Ectodermal cell (in vitro differentiated cells): ENCODE data around the gene FYN.
"Not testable (repeated sequence)": the region's sequence is repeated elsewhere in the genome, so short reads cannot be mapped to it uniquely, and the experiment has no call there.

Experiments used
- H3K27ac ChIP-seq: 2 replicates; pipeline ENCODE4 v1.7.0; 2013; ENCODE audit warnings: mild to moderate bottlenecking, low read depth, low read length; ENCODE audit not compliant: insufficient read depth, poor library complexity, severe bottlenecking
- H3K27me3 ChIP-seq: 2 replicates; pipeline ENCODE4 v1.7.0; 2013; ENCODE audit warnings: mild to moderate bottlenecking, low read length; ENCODE audit not compliant: insufficient read depth, control insufficient read depth, poor library complexity, severe bottlenecking
- H3K36me3 ChIP-seq: one replicate; pipeline ENCODE4 v1.7.0; 2013; ENCODE audit warnings: low read length; ENCODE audit not compliant: control insufficient read depth, insufficient read depth
- H3K4me1 ChIP-seq: one replicate; pipeline ENCODE4 v1.7.0; 2013; ENCODE audit warnings: low read length; ENCODE audit not compliant: control insufficient read depth, insufficient read depth
- H3K4me3 ChIP-seq: 2 replicates; pipeline ENCODE4 v1.7.0; 2013; ENCODE audit warnings: low read depth, low read length, control low read depth; ENCODE audit not compliant: insufficient read depth
- H3K9me3 ChIP-seq: 2 replicates; pipeline ENCODE4 v1.7.0; 2013; ENCODE audit warnings: mild to moderate bottlenecking, low read length, moderate library complexity; ENCODE audit not compliant: control insufficient read depth
- WGBS, 2 experiments: methylation state at CpG; one replicate each; pipeline ENCODE4 v1.1.7; 2013; ENCODE audit warnings: missing lambda C conversion rate in 2 of 2; 5-methylcytosine and 5-hydroxymethylcytosine counted together

FYN gene

DNA sequence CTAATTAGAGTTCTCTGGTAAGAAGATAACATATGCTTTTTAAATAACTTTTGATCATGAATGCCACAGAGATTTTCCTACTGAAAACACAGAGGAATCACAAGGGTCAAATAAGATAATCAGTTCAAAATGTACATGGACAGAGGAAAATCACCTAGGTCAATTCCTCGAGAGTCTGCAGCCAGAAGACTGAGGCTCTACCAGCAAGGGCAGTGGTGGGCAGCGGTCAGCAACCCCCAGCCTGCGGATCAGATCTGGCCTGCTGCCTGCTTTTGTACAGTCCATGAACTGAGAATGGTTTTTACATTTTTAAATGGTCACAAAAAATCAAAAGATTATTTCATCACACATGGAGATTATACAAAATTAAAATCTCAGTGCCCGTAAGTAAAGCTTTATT lies 79.0 kb downstream of the FYN start:
- WGBS, 2 experiments = 85 to 86% methylated on average over 4 of the region's 4 CpGs
- H3K4me1 ChIP-seq = peaks cover 40% of the 10 kb centered on the region
- H3K27me3 ChIP-seq = no peaks in the 10 kb centered on the region
- no peaks in the 10 kb centered on the region for H3K9me3 ChIP-seq
- no peaks in the 10 kb centered on the region for H3K36me3 ChIP-seq
- H3K4me3 ChIP-seq = no peak overlapping the region
- no peak overlapping the region for H3K27ac ChIP-seq

DNA sequence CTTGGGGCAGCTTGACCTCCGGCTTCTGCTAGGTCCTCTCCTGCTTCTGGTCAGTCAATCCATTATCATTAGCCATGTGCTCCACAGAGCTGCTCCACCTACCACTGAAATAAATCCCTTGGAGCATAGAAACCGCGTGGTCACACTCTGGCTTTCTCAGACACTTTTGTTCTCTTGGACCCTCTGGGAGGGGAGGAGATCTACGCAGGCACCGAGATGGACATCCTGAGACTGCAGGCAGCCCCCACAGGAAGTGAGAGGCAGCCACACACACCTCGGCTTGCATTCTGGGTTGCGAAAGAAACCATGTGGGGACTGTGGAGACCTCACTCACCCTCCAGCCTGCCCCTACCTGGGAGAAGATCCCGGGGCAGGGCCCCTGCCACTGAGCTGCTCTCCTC lies 79.5 kb downstream of the FYN start:
- no peak overlapping the region for H3K27ac ChIP-seq

DNA sequence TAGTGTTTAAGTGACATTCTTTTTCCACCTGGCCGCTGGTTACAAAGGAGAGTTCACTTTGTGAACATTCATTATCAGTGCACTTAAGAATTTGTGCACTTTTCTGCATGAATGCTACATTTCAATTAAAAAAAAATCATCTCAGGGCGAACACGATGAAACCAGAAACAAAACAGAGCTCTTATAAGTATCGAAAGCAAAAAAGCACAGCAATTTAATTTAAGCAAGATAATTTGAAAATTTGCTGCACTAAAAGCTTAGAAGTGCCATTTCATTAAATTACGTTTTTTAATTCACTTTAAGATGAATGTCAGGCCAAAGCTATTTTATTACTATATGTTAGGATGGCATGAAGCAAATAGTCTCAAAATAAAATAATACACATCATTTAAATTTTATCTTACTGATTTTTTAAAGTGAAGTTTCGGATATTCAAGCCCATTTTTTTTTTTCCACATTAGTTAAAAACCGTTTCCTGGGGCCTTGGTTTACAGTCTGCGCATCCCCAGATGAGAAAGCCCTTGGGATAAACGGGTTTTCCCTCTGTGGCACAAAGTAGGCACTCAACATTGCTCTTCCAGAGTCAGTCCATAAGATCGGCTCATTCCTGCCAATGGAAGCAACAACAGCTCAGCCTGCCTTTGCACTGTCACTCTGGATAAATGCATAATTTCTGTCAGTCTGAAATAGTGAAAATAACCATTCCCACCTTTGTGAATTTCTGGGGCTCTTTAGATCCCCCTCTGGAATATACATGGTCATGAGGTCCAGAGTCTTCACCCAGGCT lies 80.1 kb downstream of the FYN start:
- 92 to 93% methylated on average over 9 to 10 of the region's 10 CpGs for WGBS, 2 experiments
- Histone ChIP-seq H3K27me3 (no peaks in the 10 kb centered on the region), H3K9me3 (no peaks in the 10 kb centered on the region), H3K4me3 (no peak overlapping the region), H3K27ac (no peak overlapping the region), H3K36me3 (no peaks in the 10 kb centered on the region), H3K4me1 (peaks cover 51% of the 10 kb centered on the region)

More for the DNA sequence above, 79.5 kb downstream of the FYN start:
- Histone ChIP-seq H3K4me3 (no peak overlapping the region), H3K27me3 (no peaks in the 10 kb centered on the region), H3K36me3 (no peaks in the 10 kb centered on the region), H3K9me3 (no peaks in the 10 kb centered on the region), H3K4me1 (peaks cover 46% of the 10 kb centered on the region)
- 89% methylated on average over 8 of the region's 8 CpGs for WGBS, 2 experiments

DNA sequence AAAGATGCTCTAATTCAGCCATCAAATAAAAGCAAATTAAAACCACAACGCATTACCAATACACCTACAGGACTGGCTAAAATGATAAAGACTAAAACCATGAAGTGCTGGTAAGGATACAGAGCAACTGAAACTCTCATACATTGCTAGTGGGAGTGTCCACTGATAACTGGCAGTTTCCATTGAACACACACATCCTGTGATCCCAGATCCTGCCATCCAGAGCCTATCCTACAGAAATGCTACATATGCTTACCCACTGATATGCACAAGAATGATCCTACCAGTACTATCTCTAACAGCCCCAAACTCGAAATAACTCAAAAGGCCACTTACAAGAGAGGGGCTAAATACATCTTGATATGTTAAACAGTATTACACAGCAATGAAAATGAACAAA lies 81.0 kb downstream of the FYN start:
- Histone ChIP-seq H3K4me3 (no peak overlapping the region), H3K27ac (no peak overlapping the region), H3K36me3 (no peaks in the 10 kb centered on the region), H3K4me1 (peaks cover 56% of the 10 kb centered on the region), H3K9me3 (no peaks in the 10 kb centered on the region), H3K27me3 (no peaks in the 10 kb centered on the region)
- WGBS, 2 experiments = 90 to 100% methylated on average over 2 of the region's 2 CpGs

DNA sequence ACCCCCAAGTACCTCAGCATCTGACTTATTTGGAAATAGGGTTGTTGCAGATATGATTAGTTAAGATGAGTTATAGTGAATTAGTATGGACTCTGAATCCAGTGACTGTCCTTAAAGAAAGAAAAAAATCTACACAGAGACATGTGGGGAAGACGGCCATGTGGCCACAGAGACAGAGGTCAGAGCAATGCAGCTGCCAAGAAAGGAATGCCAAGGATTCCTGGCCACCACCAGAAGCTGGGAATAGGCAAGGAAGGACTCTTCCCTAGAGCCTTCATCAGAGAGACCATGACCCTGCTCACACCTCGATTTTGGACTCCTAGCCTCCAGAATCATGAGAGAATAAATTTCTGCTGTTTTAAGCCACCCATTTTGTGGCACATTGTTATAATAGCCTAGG lies 81.8 kb downstream of the FYN start:
- H3K4me1 ChIP-seq = peaks cover 56% of the 10 kb centered on the region

DNA sequence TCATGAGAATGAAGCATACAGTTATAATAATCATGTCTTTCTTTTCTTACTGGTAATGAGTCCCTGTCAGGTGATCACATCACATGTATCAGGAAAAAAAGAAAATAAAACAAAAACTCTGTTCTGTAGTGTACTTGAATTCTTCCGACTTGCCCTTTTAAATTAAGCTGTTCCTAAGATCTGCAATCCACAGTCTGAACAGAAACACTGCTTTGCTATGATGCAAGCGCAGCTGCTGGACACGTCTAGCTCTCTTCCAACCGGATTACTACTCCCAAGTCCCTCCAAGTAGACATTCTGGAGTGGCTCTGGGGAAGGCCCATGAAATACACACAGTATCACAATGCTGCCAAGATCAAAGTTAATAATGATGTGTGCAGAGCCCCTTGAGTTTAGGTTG lies 83.7 kb downstream of the FYN start:
- WGBS, 2 experiments = 95 to 96% methylated on average over 4 of the region's 4 CpGs
- Histone ChIP-seq H3K27me3 (no peaks in the 10 kb centered on the region), H3K27ac (peak overlapping the region; percentile 9), H3K9me3 (no peaks in the 10 kb centered on the region), H3K4me1 (peaks cover 41% of the 10 kb centered on the region), H3K4me3 (no peak overlapping the region), H3K36me3 (no peaks in the 10 kb centered on the region)

More for the DNA sequence above, 81.8 kb downstream of the FYN start:
- Histone ChIP-seq H3K27me3 (no peaks in the 10 kb centered on the region), H3K36me3 (no peaks in the 10 kb centered on the region), H3K9me3 (no peaks in the 10 kb centered on the region), H3K27ac (no peak overlapping the region), H3K4me3 (no peak overlapping the region)
- 71 to 81% methylated on average over 2 of the region's 2 CpGs for WGBS, 2 experiments

DNA sequence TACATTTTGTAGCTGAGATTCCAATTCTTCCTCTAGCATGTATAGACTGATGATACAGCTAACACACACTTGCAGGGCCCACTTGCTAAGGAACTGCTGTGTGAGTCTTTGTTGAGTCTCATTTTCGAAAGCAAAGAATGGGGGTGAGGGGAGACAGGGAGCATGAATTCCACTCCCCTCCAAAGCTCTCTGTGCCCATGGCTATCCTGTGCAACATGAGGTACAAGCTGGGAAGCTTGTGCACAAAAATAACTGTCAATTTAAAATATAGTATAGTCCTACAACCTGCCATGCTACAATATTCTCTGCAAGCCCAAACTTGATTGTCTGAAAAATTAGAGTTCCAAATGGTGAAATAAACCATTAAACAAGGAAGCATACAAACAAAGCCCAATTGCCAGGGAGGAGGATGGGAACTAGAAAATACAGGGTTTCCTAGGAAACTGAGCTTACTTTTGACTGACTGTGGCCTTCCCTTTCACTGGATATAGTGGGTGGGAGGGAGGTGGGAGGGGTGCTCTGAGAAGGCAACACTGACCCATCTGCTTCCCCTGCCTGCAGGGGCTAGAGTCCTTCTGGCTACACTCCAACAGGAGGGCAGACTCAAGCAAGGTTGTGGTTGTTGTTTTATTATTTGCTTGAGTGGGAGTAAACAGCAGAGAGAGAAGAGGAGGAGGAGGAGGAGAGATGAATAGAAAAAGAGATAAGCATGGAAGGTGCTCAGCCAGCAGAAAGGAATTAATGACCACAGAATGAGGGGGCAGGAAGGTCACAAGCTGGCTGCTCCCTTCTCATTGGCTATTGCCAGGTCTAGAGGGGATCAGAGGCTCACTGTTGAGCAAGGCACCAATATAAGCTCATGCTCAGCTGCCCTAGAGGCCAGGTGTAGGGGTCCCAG lies 84.6 kb downstream of the FYN start:
- no peaks in the 10 kb centered on the region for H3K36me3 ChIP-seq
- H3K27ac ChIP-seq = peak overlapping the region; percentile 4
- no peaks in the 10 kb centered on the region for H3K27me3 ChIP-seq
- H3K4me1 ChIP-seq = peaks cover 40% of the 10 kb centered on the region
- H3K4me3 ChIP-seq = no peak overlapping the region
- H3K9me3 ChIP-seq = no peaks in the 10 kb centered on the region
- WGBS, 2 experiments = 79 to 90% methylated on average over 1 of the region's 1 CpG

DNA sequence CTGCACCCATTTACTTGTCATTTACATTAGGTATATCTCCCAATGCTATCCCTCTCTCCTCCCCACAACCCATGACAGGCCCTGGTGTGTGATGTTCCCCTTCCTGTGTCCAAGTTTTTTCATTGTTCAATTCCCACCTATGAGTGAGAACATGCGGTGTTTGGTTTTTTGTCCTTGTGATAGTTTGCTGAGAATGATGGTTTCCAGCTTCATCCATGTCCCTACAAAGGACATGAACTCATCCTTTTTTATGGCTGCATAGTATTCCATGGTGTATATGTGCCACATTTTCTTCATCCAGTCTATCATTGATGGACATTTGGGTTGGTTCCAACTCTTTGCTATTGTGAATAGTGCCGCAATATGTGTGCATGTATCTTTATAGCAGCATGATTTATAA lies 87.1 kb downstream of the FYN start:
- 100% methylated on average over 1 of the region's 2 CpGs; no CpG with 5 or more reads in 1 of the 2 experiments for WGBS, 2 experiments
- H3K4me1 ChIP-seq = peaks cover 41% of the 10 kb centered on the region
- H3K4me3 ChIP-seq, H3K9me3 ChIP-seq, H3K27me3 ChIP-seq, H3K36me3 ChIP-seq, H3K27ac ChIP-seq: not testable (repeated sequence)

DNA sequence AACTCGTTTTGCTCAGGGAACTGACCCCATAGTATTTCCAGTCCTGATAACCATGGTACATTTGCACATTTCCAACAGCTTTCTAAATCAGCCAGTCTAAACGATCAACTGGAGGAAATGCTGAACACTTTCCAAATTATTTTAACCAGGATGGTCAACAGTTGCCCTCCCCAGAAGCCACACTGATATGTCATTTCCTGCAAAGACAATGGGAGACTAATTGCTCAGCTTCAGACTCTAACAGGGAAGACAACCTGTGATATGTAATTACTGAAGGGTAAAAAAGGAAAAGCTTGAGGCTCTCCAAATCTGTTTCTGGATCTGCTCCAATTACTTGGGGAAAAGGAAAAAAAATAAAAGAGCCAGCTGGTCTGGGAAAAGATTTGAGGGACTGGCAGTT lies 88.8 kb downstream of the FYN start:
- Histone ChIP-seq H3K4me3 (no peak overlapping the region), H3K9me3 (no peaks in the 10 kb centered on the region), H3K4me1 (peaks cover 32% of the 10 kb centered on the region), H3K36me3 (no peaks in the 10 kb centered on the region), H3K27ac (no peak overlapping the region), H3K27me3 (no peaks in the 10 kb centered on the region)
- WGBS, 2 experiments = 86 to 90% methylated on average over 2 of the region's 2 CpGs

DNA sequence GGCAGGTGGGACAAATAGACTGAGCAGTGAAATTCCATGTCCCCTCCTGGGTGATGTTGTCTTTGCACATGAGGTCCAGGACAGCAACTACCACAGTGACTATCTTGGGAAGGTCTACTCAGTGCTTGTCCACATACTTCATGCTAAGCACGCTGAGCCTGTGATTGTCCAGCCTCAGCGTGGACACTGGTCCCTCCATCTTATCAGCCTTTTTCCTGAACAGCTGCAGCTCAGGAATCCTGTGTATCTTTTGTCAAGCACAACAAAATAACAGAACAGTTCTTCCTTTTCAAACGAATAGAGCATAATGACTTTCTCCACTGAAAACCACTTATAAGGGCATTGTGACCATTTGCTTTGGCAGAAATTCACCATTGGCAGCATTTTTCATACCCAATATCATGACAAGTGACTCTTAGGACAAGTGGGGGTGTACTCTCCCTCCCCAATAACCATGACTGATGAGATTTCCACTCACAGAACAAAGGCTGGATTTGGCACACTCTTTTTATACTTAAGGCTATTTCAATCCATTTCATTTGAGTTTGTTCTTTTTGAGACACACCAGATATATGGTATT lies 90.3 kb downstream of the FYN start:
- H3K27me3 ChIP-seq = no peaks in the 10 kb centered on the region
- no peaks in the 10 kb centered on the region for H3K36me3 ChIP-seq
- peaks cover 20% of the 10 kb centered on the region for H3K4me1 ChIP-seq
- H3K4me3 ChIP-seq = no peak overlapping the region
- no peaks in the 10 kb centered on the region for H3K9me3 ChIP-seq
- H3K27ac ChIP-seq = no peak overlapping the region
- WGBS, 2 experiments = 92 to 97% methylated on average over 3 of the region's 3 CpGs
